Measurements from ENCODE around the gene MYH11.

GRCh38 chr16:15737140-15737644, 119.6 kb downstream of the MYH11 start:
- TF ChIP-seq EZH2 (IDR thresholded peaks at IDR 0.05), result no peak
- no peak for TF ChIP-seq FOXP2 (optimal IDR thresholded peaks at IDR 0.05; ENCODE audit: control extremely low read depth, extremely low read length, insufficient read depth)
